Amygdala (tissue), 56 donors: ENCODE data around the gene TNS1.
A peak's percentile ranks its signal among the peaks of the same experiment; 100 is the strongest.
"Not testable (repeated sequence)": the region's sequence is repeated elsewhere in the genome, so short reads cannot be mapped to it uniquely, and the experiment has no call there.

ENCODE experiments used
- DNase-seq, 56 donors: peaks; one replicate each; lab custom pipeline; 2025; lab: John Stamatoyannopoulos, UW

Gene TNS1

DNA sequence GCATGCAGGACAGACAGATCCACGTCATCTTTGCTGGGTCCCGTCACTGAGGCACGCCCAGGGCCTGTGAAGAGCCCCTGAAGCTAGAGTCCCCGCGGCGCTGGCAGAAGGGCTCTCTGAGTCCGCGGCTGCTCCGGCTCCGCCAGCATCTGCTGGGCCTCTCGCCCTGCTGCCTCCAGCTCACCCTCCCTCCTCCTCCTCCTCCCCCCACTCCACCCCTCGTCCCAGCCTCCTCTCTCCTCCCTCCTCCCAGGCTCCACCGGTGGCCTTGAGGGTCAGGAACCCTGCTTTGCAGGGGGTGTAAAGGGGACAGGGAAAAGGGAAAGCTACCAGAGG is at the start of gene TNS1:
Gene TNS1, minus strand, starts transcription at position 151 of the 336 bp plus-strand sequence. Its CDS starts 123 bp downstream, at position 28.
- DNase-seq: peak in 10 of 56 donors; percentile 10 to 46 (median 20)

DNA sequence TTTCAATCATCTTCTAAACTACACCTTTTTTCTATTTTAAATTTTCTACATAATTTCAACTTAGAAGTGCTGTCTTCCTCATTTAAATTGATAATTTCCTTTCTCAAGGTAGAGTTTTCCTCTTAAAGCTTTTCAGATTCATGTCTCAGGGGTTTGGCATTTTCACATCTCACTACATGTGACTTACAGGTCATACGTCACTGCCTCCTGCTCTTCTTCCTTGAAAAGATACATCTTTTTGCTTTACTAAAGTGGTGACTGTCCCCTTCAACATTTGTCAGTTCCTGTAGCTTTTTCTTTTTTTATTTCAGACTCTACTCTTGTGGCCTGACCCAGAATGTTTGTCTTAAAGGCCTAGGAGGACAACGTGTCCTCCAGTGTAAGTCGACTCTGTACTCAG is 49.1 kb upstream of the TNS1 start:
- no peak for DNase-seq

DNA sequence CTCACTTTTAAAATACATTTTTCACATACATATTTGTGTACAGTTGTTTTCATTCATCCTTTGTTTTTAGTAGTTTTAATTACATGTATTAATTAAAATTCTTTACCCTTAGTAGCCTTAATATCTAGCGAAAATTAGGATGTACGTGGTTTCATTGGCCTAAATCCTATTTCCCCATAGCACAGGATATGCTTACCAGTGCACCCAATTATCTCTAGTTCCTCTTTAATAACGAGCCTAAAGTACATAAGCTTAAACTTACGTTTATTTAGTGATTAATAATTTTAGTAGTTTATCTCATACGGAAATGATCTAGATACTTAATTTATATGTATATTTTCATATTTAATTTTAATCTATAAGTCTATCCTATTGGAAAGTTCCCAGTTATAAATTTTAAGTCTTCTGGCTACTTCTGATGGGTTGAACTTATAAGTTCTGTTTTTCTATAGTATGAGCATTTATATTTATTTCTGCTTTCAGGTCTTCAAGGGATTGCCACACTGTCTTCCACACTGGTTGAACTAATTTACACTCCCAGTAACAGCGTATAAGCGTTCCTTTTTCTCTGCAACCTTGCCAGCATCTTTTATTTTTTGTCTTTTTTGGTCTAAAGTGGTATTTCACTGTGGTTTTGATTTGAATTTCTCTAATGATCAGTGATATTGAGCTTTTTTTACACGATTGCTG is 44.9 kb upstream of the TNS1 start:
- DNase-seq: no peak

DNA sequence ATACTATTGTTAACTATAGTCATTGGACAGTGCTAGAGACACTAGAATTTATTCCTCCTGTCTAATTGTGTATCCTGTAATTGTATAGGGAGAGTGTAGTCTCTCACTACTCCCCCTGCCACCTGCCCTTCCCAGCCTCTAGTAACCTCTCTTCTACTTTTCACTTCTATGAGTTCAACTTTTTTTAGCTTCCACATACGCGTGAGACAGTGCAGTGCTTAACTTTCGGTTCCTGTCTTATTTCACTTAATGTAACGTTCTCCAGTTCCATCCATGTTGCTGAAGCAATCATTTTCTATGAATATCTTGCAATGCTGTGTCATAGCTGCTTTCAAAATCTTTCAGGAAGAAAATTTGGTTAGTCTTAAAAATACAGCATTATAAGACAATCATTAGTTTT is 43.4 kb upstream of the TNS1 start:
- DNase-seq: no peak

DNA sequence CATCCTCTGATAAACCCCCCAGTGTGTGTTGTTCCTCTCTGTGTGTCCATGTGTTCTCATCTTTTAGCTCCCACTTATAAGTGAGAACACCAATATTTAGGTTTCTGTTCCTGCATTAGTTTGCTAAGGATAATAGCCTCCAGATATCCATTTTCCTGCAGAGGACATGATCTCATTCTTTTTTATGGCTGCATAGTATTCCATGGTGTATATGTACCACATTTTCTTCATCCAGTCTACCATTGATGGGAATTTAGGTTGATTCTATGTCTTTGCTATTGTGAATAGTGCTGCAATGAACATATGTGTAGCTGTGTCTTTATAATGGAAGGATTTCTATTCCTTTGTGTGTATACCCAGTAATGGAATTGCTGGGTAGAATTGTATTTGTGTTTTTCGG is 41.8 kb upstream of the TNS1 start:
- not testable (repeated sequence) for DNase-seq

DNA sequence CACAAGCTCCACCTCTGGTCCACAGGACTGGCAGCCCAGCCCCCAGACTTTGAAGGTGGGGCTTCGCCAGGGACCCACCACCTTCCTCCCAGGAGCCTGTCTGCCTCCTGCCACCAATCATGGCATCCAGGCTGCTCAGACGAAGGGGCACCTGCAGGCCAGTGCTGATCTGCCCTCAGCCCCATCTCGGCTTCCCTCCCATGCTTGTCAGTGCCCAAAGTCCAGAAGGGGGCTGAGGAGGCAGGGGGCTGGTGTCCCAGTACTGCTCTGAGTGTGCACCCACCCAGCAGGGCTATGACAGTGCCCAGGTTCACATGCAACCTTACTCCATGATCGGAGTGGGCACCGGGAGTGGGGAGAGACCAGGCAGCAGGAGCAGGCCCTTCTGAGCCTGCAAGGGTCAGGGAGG is 40.9 kb upstream of the TNS1 start:
- no peak for DNase-seq

DNA sequence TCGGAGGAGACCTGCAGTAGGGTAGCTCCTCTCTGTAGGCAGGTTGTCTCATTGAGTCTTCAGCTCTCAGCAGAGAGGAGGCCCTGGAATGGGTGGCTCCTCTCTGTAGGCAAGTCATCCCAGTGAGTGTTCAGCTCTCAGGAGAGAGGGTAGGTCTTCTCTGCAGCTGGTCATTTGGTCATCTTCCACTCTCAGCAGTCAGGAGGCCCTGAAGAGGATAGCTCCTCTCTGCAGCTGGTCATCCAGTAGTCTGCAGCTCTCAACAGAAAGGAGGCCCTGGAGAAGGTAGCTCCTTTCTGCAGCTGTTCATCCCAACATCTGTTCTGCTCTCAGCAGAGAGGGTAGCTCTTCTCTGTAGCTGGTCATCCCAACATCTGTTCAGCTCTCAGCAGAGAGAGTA is 40.3 kb upstream of the TNS1 start:
- DNase-seq: no peak

DNA sequence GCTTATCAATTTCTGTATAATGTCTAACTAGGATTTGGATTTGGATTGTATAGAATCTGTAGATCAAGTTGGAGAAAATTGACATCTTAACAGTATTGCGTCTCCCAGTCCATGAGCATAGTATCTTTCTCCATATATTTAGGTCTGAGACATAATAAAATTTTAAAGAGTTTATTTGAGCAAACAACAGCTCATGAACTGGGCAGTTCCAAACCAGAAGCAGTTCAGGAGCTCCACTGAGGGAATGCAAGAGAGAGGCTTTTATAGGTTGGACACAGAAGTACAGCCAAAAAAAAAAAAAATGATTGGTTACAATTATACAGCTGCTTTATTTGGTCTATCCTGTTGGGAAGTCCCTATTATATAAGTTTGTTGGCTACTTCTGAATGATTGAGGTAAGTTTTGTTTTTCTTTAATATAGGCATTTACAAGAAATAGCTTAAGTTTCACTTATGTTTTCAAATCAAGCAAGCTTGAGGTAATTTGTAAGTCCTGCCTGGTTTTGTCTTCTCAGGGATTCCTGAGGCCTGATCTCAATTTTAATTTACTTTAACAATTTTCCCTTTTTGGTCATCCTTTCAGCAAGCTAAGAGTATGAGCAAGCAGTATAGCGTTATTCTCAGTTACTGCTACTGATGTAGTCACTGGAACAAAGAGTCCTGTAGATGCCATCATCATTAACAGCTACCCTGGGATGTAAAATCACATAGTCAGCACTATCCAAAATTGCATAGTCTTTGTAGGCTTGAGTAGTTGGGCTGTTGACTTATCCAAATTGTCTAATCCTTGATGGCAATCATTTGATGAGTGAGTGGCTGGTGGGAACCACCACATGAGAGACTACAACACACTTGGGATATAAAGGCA is 38.7 kb upstream of the TNS1 start:
- no peak for DNase-seq

DNA sequence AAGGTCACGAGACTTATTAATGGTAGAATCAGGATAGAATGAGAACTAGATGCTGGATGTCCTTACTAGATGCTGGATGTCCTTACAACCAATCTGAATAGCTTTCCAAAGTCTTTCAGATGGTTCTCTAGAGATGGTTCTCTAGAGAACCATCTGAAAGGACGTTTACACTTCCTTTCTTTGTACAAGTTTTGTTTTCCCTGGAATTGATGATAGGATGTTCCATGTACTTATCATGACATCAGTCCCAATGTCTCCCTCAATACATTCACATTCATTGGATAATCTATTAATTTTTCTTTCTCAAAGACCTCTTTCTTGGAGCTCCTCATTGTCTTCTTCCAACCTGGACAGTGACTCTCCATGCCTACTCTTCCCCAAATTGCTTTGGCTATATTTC is 38.1 kb upstream of the TNS1 start:
- no peak for DNase-seq

DNA sequence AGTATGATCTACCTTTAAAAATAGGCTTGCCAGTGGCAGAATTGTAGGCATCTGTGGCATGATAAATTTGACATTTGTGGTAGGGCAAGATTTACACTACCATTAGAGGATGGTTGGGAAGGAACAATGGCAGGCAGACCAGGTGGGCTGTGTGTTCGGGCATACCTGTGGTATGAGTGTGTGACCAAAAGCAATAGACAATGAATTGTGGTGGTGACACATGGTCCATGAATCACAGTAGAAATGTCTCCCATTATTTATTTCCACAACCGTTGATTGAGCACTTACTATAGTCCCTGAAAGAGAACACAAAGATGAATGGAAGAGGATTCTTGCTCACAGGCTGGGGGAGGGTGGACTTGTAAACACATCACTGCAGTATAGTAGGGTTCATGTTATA is 36.4 kb upstream of the TNS1 start:
- no peak for DNase-seq

DNA sequence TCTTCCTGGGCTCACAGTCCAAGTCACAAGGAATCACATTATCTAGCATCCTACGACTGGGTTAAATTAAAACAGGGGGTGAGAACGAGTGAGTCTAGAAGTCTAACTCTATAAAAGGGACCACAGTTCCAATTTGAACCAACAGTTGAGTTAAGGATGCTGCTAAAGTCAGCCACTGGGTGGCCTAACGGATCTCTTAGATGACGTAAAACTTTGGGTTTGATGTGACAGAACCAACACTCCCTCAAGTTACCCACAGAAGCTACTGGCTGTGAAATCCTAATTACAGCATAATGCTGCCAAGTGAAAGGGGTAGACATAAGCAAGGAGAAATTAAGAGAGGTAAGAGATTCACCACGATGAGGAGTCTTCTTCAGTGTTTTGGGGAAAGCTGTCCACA is 33.6 kb upstream of the TNS1 start:
- no peak for DNase-seq

DNA sequence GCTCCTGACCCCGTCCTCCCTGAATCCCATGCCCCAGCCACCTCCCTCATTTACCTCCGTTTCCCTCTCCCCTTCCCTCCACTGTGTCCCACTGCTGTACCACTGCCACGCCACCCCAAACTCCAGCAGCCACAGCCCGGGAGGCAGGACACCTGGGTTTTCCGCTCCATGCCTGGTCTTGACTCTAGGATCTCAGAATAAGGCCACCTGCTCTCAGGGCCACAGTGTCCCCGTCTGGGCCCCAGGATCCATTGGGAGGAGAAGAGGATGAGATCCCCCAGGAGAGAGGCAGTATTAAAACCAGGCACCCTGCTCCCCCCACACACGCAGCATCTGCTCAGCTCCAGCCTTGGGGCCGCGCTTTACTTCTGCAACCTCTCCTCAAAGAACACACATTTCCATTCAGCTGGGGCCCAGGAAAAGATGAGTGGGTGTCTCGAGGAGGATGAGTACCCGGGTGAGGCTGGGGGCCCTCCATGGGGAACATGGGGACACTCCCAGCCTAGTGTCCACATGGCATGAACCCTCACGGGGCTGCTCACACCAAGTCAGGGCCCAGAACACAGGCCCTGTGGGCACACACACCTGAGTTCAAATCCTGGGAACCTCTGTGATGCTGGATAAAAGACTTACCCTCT is 32.8 kb upstream of the TNS1 start:
- no peak for DNase-seq

DNA sequence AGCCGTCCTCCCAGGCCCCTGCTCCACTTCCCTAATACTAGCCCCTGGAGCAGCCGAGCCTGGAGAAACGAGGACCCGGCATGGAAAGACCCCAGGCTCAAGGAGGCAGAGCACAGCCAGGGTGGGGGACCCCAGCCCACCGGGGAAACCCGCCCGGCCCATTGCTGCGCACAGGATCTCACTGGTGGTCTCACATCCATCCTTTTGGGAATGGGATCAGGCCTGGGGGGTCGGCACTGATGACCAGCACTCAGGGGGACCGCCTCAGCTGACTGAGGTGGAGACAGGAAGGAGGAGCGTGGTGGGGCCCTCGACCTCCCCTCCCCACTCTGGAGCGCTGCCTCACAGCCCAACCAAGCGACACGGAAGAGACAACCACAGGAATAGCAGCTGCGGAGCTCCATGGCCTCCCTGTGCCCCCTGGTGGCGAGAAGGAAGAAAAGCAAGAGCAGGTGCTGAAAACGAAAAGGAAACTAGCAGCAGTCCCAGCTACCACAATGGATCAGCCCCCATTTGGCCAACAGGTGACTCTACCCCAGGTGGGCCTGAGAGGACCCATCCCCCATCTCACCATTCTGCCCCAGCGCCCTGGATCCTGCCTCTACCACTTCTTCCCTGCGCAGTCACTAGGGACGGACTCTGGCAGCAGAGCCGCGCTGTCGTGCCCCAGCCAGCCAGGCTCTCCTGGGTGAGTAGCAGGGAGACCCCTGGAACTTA is 31.9 kb upstream of the TNS1 start:
- peak in 27 of 56 donors; percentile 14 to 74 (median 44) for DNase-seq

DNA sequence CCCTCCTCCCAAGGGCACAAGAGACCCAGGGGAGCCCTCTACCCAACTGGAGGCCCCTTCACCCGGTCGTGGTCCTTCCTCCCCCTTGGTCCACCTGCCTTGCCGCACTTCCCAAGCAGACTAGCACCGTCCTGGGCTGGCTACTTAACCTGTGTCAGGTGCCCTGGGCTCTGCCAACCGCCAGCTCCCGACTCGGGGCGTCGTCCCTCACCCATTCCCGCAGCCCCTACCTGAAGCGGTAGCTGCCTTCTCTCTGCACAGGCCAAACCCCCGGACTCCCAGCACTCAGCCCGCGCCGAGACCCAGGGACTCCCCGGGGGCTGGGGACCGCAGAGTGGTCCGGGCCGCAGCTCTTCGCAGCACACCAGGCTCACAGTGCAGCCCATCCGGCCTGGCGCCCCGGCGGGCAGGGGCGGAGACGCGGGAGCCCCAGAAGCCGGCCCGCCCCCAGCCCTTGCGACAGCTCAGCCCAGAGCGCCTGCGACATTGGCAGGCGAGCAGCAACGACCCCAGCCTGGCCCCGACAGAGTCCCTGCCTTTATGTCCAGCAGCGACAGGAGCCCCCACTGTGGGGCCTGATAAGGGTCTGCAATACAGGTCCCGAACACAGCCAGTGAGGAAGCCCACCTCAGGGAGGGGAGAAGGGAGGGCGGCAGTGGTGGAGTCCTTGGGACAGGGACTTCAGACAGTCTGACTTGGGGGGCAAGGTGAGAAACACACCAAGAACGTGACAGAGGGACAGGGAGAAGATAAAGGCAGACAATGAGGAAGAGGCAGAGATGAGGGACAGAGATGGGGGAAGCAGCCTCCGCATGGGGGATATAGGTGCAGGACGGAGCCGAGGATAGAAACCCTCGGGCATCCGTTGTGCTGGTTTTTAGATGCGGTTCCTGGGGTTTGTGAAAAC is 31.0 kb upstream of the TNS1 start:
- no peak for DNase-seq

DNA sequence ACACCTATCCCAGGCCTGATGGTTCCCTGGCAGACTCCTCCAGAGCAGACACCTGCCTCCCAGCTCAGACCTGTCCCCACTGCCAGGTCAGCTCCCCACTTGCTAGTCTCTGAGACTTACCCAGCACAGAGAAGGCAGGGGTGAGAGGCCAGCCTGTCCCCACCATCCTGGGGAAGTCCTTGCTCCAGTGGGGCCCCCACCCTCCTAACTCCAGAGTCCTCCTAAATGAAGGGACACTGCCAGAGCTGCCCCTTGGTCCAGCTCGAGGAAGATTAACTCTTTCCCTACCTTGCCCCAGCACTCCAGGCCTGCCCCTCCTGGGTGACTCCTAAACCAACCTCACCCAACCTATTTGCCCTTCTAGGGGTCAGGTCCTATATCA is 30.4 kb upstream of the TNS1 start:
- no peak for DNase-seq

DNA sequence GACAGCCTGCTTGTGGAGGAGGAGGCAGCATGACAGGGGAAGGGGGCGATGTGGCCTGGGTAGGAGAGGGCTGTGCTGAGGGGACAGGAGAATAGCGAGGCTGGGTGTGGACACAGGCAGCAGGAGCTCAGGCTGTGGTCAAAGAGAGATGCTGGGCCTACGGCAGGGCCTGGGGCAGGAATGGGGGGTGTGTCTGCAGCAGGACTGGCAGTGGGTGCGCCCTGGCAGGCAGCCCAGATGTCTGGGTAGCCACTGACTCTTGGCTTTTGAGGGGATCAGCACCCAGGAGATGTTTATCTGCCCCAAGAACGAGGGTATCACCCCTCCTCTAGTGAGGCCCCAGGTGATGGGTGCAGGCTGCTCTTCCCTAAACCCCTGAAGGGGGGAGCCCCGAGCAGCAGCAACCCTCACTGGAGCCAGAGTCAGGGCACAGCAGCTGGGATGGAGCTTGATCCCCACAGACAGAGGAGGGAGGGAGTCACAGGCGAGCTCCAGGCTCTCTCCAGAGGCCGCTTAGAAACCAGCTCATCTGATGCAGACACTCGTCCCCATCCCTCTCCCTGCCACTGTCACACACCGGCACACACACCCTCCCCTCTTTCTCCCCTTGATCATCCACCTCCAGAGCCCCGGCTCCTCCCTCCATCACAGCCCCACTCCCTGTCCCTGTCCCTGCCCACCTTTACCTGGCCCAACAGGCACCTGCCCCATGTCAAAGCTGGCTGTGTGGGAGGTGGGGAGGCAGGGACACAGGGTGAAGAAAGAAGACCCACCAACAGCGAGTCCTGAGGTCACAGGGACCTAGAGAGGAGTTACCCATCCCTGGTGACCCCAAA is 29.8 kb upstream of the TNS1 start:
- DNase-seq: no peak

DNA sequence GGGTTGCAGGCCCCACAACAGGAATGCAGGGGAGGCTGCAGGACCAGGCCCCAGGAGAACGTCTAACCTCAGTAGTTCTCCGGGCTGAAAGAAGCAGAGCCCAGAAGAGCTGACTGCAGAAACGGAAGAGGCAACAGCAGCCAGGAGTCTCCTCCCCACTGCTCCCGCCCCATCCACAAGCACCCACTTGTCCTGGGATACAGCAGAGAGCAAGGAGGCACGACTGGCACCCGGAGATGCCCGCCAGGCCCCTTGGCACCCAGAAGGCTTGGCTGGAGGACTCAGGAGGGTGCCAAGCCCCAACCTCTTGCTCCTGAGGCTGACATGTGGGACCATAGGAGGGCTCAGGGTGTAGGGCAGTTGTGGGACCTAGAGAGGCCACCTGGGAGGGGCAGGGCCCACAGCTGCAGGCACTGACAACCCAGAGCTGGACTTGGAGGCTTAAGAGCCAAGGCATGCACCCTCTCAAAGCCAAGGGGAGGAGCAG is 29.0 kb upstream of the TNS1 start:
- no peak for DNase-seq

DNA sequence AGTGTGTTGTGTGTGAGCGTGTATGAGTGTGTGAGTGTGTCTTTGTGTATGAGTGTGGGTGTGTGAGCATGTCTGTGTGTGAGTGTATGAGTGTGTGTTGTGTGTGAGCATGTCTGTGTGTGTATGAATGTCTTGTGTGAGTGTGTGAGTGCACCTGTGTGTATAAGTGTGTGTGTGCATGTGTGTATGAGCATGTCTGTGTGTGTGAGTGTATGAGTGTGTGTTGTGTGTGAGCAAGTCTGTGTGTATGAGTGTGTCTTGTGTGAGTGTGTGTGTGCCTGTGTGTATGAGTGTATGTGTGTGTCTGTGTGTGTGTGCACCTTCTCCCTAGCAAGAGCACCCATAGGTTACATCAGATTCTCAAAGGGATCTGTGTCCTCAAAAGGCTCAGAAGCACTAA is 28.5 kb upstream of the TNS1 start:
- DNase-seq: no peak
